Psoas muscle (tissue), 8 donors: ENCODE measurements around the gene ANK2. TPM values are rescaled to one million over a fixed set of nuclear protein-coding genes. Genes with fewer than 3 reads are reported as not detected.
A peak's percentile ranks its signal among the peaks of the same experiment; 100 is the strongest.

Source experiments
- ATAC-seq, 4 donors: fragments of 200-7000 bp; cut with Tn5 transposase; one replicate each; pipeline ENCODE4 v1.9.1; 2020; ENCODE audit warnings: moderate library complexity in 3 of 4, mild to moderate bottlenecking in 2 of 4
- DNase-seq, 2 donors: peaks; one replicate each; pipeline ENCODE4 v3.0.0-alpha.2; 2020
- H3K27ac ChIP-seq: fragments of 200-600 bp; one replicate; pipeline ENCODE4 v1.8.0; 2022
- H3K27me3 ChIP-seq, 3 donors: fragments of 200-600 bp in 1 of 3; one replicate each; pipeline versions ENCODE4 v1.6.1 to v1.8.0; 2013 to 2022; ENCODE audit warnings: low read length in 2 of 3, mild to moderate bottlenecking in 2 of 3, moderate library complexity in 1 of 3; ENCODE audit not compliant: insufficient read depth in 3 of 3
- H3K36me3 ChIP-seq, 2 donors: fragments of 200-600 bp in 1 of 2; one replicate each; pipeline versions ENCODE4 v1.6.1 to v1.8.0; 2013 to 2022; ENCODE audit warnings: low read depth in 1 of 2, mild to moderate bottlenecking in 1 of 2, moderate library complexity in 1 of 2; ENCODE audit not compliant: insufficient read depth in 1 of 2
- H3K4me1 ChIP-seq: fragments of 200-600 bp; one replicate; pipeline ENCODE4 v1.8.0; 2022
- H3K4me3 ChIP-seq: fragments of 200-600 bp; one replicate; pipeline ENCODE4 v1.8.0; 2022; ENCODE audit warnings: mild to moderate bottlenecking
- H3K9me3 ChIP-seq: fragments of 200-600 bp; one replicate; pipeline ENCODE4 v1.8.0; 2022
- CTCF ChIP-seq: fragments of 200-600 bp; IDR thresholded peaks from one replicate; pipeline ENCODE4 v1.8.0; 2022; ENCODE audit warnings: antibody characterized with exemption
- WGBS, 3 donors: extraction: QIAGEN DNeasy Blood & Tissue Kit; methylation state at CpG; one replicate each; pipeline versions ENCODE4 v1.1.6 to v1.1.7; 2013; 5-methylcytosine and 5-hydroxymethylcytosine counted together
- intact Hi-C, 2 donors: fragments of 100-400 bp; cut with DNase I; formaldehyde crosslinking; loops; one replicate each; pipeline versions ENCODE4 v1.11.0 to v1.14.2; 2022
- polyA plus RNA-seq, 3 donors: library from polyadenylated mRNA; stranded (reverse); fragments of 200-250 nt; gene quantifications; one replicate each; pipeline ENCODE4 v1.2.3, GENCODE V29; 2013
- total RNA-seq, 4 donors: library from RNA; stranded (reverse); fragmentation: NEBNext Ultra II Directional in 2 of 4; extraction: Animal tissue kit (Norgen Biotek cat#: 25700) in 2 of 4; gene quantifications; one replicate each; pipeline versions ENCODE4 v1.2.1 to v1.2.4, GENCODE V29; 2021 to 2023
- donor health status: healthy with polysubstance abuse.
- donor health status: DM: no; HTN: no; CAD: no; lungs with moderate emphysema.
- donor health status: Bipolar disorder and iron deficiency.
- donor health status: healthy.
- donor health status: DM: yes; HTN: yes; CAD: no.
- donor health status: DM: no; HTN: no; CAD: no.
- donor health status: DM: no; HTN: no; CAD: no.
- donor health status: DM: yes; HTN: yes; CAD: no.

ANK2 gene
- total and polyA plus RNA-seq, 7 donors: 14.1 to 153 (median 78.5) TPM

- DNase-seq (no peak), ATAC-seq (no peak)
- intact Hi-C loops: no loop called here
- TF ChIP-seq CTCF: no peak
- 90 to 92% (median 91%) methylated on average over 2 of the region's 2 CpGs for WGBS, 3 donors
- Histone ChIP-seq H3K4me3 (no peak overlapping the region), H3K4me1 (peaks cover 11% of the 10 kb centered on the region), H3K36me3 (no peaks in the 10 kb centered on the region), H3K9me3 (no peaks in the 10 kb centered on the region), H3K27ac (no peak overlapping the region), H3K27me3 (no peaks in the 10 kb centered on the region)
Measured at GRCh38 chr4:113170805-113171468, 121.5 kb downstream of the ANK2 start.

- intact Hi-C loops: no loop called here
- WGBS, 3 donors: 50 to 63% (median 58%) methylated on average over 5 of the region's 5 CpGs
- Histone ChIP-seq H3K27ac (no peak overlapping the region), H3K27me3 (no peaks in the 10 kb centered on the region), H3K4me3 (no peak overlapping the region), H3K9me3 (no peaks in the 10 kb centered on the region), H3K4me1 (peaks cover 17% of the 10 kb centered on the region), H3K36me3 (no peaks in the 10 kb centered on the region)
- no peak for TF ChIP-seq CTCF
- ATAC-seq (peak in 2 of 4 donors; percentile 51 to 59), DNase-seq (no peak)
Measured at GRCh38 chr4:113173126-113173792, 123.8 kb downstream of the ANK2 start.

- H3K4me1 ChIP-seq: peaks cover 23% of the 10 kb centered on the region
- no peak overlapping the region for H3K27ac ChIP-seq
Measured at GRCh38 chr4:113173793-113174264, 124.4 kb downstream of the ANK2 start.

GRCh38 chr4:113179091-113179490 is 129.6 kb downstream of the ANK2 start:
- Histone ChIP-seq H3K27ac (peak overlapping the region; percentile 76), H3K36me3 (no peaks in the 10 kb centered on the region), H3K9me3 (no peaks in the 10 kb centered on the region), H3K4me1 (peaks cover 55% of the 10 kb centered on the region), H3K4me3 (peak overlapping the region; percentile 29), H3K27me3 (no peaks in the 10 kb centered on the region)
- 11 to 20% (median 15%) methylated on average over 1 of the region's 1 CpG for WGBS, 3 donors
- TF ChIP-seq CTCF: no peak
- intact Hi-C loops: no loop called here
- ATAC-seq (peak; percentile 66 to 88 (median 82)), DNase-seq (no peak)

More at GRCh38 chr4:113173793-113174264, 124.4 kb downstream of the ANK2 start:
- ATAC-seq (no peak), DNase-seq (no peak)
- TF ChIP-seq CTCF: no peak
- Histone ChIP-seq H3K27me3 (no peaks in the 10 kb centered on the region), H3K4me3 (no peak overlapping the region), H3K9me3 (no peaks in the 10 kb centered on the region), H3K36me3 (no peaks in the 10 kb centered on the region)
- WGBS, 3 donors: 57 to 68% (median 67%) methylated on average over 3 of the region's 3 CpGs
- intact Hi-C loops: no loop called here
